Neural cell (in vitro differentiated cells): ENCODE data around the gene IYD. TPM values are rescaled to one million over a fixed set of nuclear protein-coding genes. Genes with fewer than 3 reads are reported as not detected.

Experiments
- H2AFZ ChIP-seq: fragments of 200-600, 300-800 bp; sonication (generic), shearing (Covaris generic); 2 replicates; pipeline ENCODE4 v1.6.0; 2014; ENCODE audit warnings: low read depth, mild to moderate bottlenecking, antibody characterized with exemption, low read length, moderate library complexity
- H3F3A ChIP-seq: fragments of 200-600 bp; shearing (Covaris generic); 2 replicates; pipeline ENCODE4 v1.6.1; 2016; ENCODE audit warnings: mild to moderate bottlenecking, moderate library complexity, mixed read lengths, antibody characterized with exemption, low read length; ENCODE audit not compliant: insufficient read depth, poor library complexity, severe bottlenecking
- H3K27ac ChIP-seq: fragments of 200-600, 300-800 bp; sonication (generic), shearing (Covaris generic); 2 replicates; pipeline ENCODE4 v1.5.1; 2014; ENCODE audit warnings: mild to moderate bottlenecking, low read length, moderate library complexity
- H3K27me3 ChIP-seq: fragments of 300-800, 200-600 bp; sonication (generic), shearing (Covaris generic); 2 replicates; pipeline ENCODE4 v1.6.0; 2014; ENCODE audit warnings: mild to moderate bottlenecking, low read depth, low read length, moderate library complexity; ENCODE audit not compliant: insufficient read depth
- H3K36me3 ChIP-seq: fragments of 300-800, 200-600 bp; sonication (generic), shearing (Covaris generic); 2 replicates; pipeline ENCODE4 v1.5.1; 2014; ENCODE audit warnings: mild to moderate bottlenecking, antibody characterized with exemption, low read length, moderate library complexity; ENCODE audit not compliant: insufficient read depth
- H3K4me2 ChIP-seq: fragments of 300-800, 200-600 bp; sonication (generic), shearing (Covaris generic); 2 replicates; pipeline ENCODE4 v1.6.0; 2014; ENCODE audit warnings: mild to moderate bottlenecking, low read length
- H3K4me3 ChIP-seq: fragments of 300-800, 200-600 bp; sonication (generic), shearing (Covaris generic); 2 replicates; pipeline ENCODE4 v1.5.1; 2014; ENCODE audit warnings: mild to moderate bottlenecking, low read length, moderate library complexity
- H3K79me2 ChIP-seq: fragments of 200-600 bp; shearing (Covaris generic); replicated peaks from 2 replicates; pipeline ENCODE4 v1.6.0; 2014; ENCODE audit warnings: mild to moderate bottlenecking, low read length, moderate library complexity; ENCODE audit not compliant: insufficient read depth
- H3K9ac ChIP-seq: fragments of 300-800, 200-600 bp; sonication (generic), shearing (Covaris generic); 2 replicates; pipeline ENCODE4 v1.6.1; 2016; ENCODE audit warnings: mild to moderate bottlenecking, low read length, mixed read lengths
- H3K9me2 ChIP-seq: fragments of 200-600 bp; shearing (Covaris generic); 2 replicates; pipeline ENCODE4 v1.6.1; 2016; ENCODE audit warnings: mild to moderate bottlenecking, low read length, mixed read lengths; ENCODE audit not compliant: insufficient read depth
- H3K9me3 ChIP-seq: fragments of 200-600, 300-800 bp; sonication (generic), shearing (Covaris generic); 2 replicates; pipeline ENCODE4 v1.6.1; 2016; ENCODE audit warnings: mild to moderate bottlenecking, mixed run types, low read length, moderate library complexity, mixed read lengths
- H4K20me1 ChIP-seq: fragments of 200-600 bp; shearing (Covaris generic); 2 replicates; pipeline ENCODE4 v1.6.1; 2016; ENCODE audit warnings: mild to moderate bottlenecking, mixed run types; ENCODE audit not compliant: insufficient read depth
- CTCF ChIP-seq: fragments of 450-650 bp; IDR thresholded peaks from 2 replicates; pipeline ENCODE4 v1.5.1; 2014; ENCODE audit warnings: antibody characterized with exemption, mild to moderate bottlenecking, moderate library complexity; ENCODE audit not compliant: poor library complexity, severe bottlenecking
- EP300 ChIP-seq: fragments of 450-650 bp; conservative IDR thresholded peaks from 2 replicates; pipeline ENCODE4 v1.6.1; 2014; ENCODE audit warnings: antibody characterized with exemption, mild to moderate bottlenecking, moderate library complexity; ENCODE audit not compliant: poor library complexity, severe bottlenecking
- EZH2 ChIP-seq: fragments of 200-600, 300-800 bp; shearing (Covaris generic), sonication (generic); IDR thresholded peaks from 2 replicates; pipeline ENCODE4 v1.6.1; 2014; ENCODE audit warnings: antibody characterized with exemption, low read length, borderline replicate concordance, mild to moderate bottlenecking; ENCODE audit not compliant: insufficient read depth, poor library complexity, severe bottlenecking
- MXI1 ChIP-seq: fragments of 450-650 bp; conservative IDR thresholded peaks from 2 replicates; pipeline ENCODE4 v1.6.1; 2014; ENCODE audit warnings: antibody characterized with exemption, mild to moderate bottlenecking; ENCODE audit not compliant: poor library complexity, severe bottlenecking
- POLR2AphosphoS5 ChIP-seq: IDR thresholded peaks from 2 replicates; pipeline ENCODE4 v1.6.1; 2012
- RAD21 ChIP-seq: fragments of 450-650 bp; conservative IDR thresholded peaks from 2 replicates; pipeline ENCODE4 v1.6.1; 2014; ENCODE audit warnings: antibody characterized with exemption, mild to moderate bottlenecking, moderate library complexity
- REST ChIP-seq: IDR thresholded peaks from 2 replicates; pipeline ENCODE4 v1.6.1; 2012; ENCODE audit warnings: borderline replicate concordance
- SMC3 ChIP-seq: fragments of 450-650 bp; conservative IDR thresholded peaks from 2 replicates; pipeline ENCODE4 v1.6.1; 2014; ENCODE audit warnings: antibody characterized with exemption, mild to moderate bottlenecking, moderate library complexity; ENCODE audit not compliant: poor library complexity
- TAF1 ChIP-seq: IDR thresholded peaks from 2 replicates; pipeline ENCODE4 v1.6.1; 2012; ENCODE audit warnings: low read depth
- polyA plus RNA-seq: library from polyadenylated mRNA; depleted of rRNA; stranded (reverse); fragments of >200 nt; gene quantifications from 2 replicates; pipeline ENCODE4 v1.2.3, GENCODE V29; 2014

Gene IYD
- polyA plus RNA-seq, 1 donor from 2014 or later: not detected

- H4K20me1 ChIP-seq: no peaks in the 10 kb centered on the region
These were observed 41.6 kb downstream of the IYD start for GRCh38 chr6:150410399-150410798.

GRCh38 chr6:150410906-150411305 is 42.1 kb downstream of the IYD start:
- Histone ChIP-seq H3K9me2 (no peaks in the 10 kb centered on the region), H4K20me1 (no peaks in the 10 kb centered on the region), H2AFZ (no peak overlapping the region), H3K4me3 (no peak overlapping the region), H3K27ac (no peak overlapping the region), H3K9ac (no peak overlapping the region), H3F3A (no peaks in the 10 kb centered on the region), H3K27me3 (no peaks in the 10 kb centered on the region), H3K9me3 (no peaks in the 10 kb centered on the region), H3K36me3 (no peaks in the 10 kb centered on the region), H3K4me2 (no peak overlapping the region), H3K79me2 (no peaks in the 10 kb centered on the region)
- TF ChIP-seq MXI1: no peak
- no peak for TF ChIP-seq EP300
- no peak for TF ChIP-seq REST
- no peak for TF ChIP-seq POLR2AphosphoS5
- TF ChIP-seq CTCF: no peak
- no peak for TF ChIP-seq SMC3
- no peak for TF ChIP-seq TAF1

More at GRCh38 chr6:150410399-150410798, 41.6 kb downstream of the IYD start:
- Histone ChIP-seq H3K27ac (no peak overlapping the region), H3K9ac (no peak overlapping the region), H3K9me2 (no peaks in the 10 kb centered on the region), H3K36me3 (no peaks in the 10 kb centered on the region), H3K4me3 (no peak overlapping the region), H3K27me3 (no peaks in the 10 kb centered on the region), H2AFZ (no peak overlapping the region), H3K79me2 (no peaks in the 10 kb centered on the region), H3K4me2 (no peak overlapping the region), H3K9me3 (no peaks in the 10 kb centered on the region), H3F3A (no peaks in the 10 kb centered on the region)
- TF ChIP-seq MXI1 (no peak), POLR2AphosphoS5 (no peak), CTCF (no peak), TAF1 (no peak), EZH2 (no peak), EP300 (no peak), SMC3 (no peak), REST (no peak), RAD21 (no peak)
